NCI-H1105 treated with DMSO at 0.1 percent for 48 hours (cell line): ENCODE measurements around the gene ZDHHC5.

ENCODE experiments used
- DNase-seq: peaks from one replicate; lab custom pipeline; 2025; lab: John Stamatoyannopoulos, UW

Gene ZDHHC5

GRCh38 chr11:57667736-57668433, at the start of gene ZDHHC5:
Gene ZDHHC5, plus strand, starts transcription at chr11:57668114. Its CDS starts 4,977 bp downstream, at chr11:57673091.
- peak; percentile 99 for DNase-seq

DNA sequence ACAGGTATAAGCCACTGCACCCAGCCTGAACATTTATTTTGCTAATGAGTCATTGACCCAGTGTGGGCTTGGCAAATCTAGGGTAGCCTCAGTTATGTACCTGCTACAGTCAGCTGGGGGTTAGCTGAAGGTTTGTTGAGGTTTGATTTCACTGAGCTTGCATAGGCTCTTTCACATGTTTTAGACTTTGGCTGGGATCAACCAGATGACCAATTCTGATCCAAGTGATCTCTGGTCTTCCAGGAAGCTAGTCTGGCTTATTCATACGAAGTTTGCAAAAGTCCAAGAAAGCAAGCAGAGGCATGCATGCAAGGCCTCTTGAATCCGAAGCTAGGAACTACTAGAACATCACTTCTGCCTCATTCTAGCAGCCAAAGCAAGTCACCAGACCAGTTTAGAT, 49.5 kb upstream of the ZDHHC5 start:
- DNase-seq: no peak

- no peak for DNase-seq
These were observed 48.6 kb upstream of the ZDHHC5 start for GRCh38 chr11:57619331-57619730.

GRCh38 chr11:57620467-57620866, 47.4 kb upstream of the ZDHHC5 start:
- no peak for DNase-seq

- no peak for DNase-seq
These were observed 45.7 kb upstream of the ZDHHC5 start for GRCh38 chr11:57622263-57622662.

GRCh38 chr11:57624864-57625263, 43.0 kb upstream of the ZDHHC5 start:
- no peak for DNase-seq

- no peak for DNase-seq
These were observed 41.0 kb upstream of the ZDHHC5 start for GRCh38 chr11:57626895-57627294.

- DNase-seq: no peak
These were observed 37.7 kb upstream of the ZDHHC5 start for GRCh38 chr11:57630171-57630570.

DNA sequence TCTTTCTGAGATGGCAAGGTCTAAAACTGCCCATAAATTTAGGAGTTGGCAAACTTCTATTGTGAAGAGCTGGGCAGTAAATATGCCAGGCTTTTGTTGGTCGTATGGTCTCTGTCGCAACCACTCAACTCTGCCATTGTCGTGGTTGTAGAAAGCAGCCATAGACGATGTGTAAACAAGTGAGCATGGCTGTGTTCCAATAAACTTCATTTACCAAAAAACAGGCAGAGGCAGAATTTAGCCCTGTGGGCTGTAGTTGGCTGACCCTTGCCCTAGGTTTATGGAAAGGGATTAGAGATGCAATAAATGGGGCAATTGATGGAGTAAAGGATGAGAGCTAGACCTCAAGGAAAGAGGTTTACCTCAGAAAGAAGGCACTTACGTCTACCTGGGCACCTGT, 35.8 kb upstream of the ZDHHC5 start:
- DNase-seq: no peak

DNA sequence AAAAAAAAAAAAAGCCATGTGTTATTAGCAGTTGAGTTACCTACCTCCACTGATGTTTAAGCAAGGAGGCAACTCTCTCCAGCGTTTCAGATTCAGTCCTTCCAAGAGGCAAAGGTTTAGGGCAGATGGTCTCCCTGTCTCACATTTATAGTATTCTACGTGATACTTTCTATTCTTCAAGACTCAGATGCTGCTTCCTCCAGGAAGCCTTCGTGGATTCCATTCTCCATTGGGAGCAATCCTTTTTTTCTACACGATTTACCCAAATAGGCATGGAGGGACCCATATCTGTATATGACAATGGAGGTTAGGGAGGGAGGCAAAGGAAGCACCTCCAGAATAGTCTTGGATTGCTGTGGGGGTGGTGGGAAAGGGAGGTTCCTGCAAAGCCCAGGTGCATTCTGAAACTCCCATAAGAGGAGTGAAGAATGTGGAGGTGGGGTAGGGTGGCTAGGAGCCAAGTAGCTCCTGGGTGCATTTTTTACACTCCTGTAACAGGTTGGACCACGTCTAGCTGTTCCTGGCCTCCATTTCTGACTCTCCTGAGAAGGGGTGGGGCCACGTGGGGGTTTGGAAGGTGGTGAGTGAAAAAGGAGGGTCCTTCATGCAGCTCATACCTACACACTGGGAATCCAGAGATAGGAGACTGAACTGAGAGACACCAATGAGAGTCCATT, 34.4 kb upstream of the ZDHHC5 start:
- no peak for DNase-seq

GRCh38 chr11:57634311-57634710, 33.6 kb upstream of the ZDHHC5 start:
- no peak for DNase-seq

DNA sequence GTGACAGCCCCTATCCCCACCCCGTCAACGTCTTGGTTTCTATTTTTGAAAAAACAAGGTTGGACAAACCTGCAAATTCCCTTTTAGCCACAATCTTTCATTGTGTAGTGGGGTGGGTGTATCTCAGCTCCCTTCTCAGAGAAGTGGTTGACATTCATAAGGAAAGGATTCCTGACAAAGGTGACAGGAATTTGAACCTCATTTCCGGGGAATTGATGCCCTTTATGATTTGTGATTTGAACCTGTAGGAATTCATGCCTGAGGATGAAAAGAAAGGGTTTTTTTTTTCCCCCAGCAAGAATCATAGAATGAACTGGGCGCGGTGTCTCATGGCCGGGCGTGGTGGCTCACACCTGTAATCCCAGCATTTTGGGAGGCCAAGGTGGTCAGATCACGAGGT, 32.7 kb upstream of the ZDHHC5 start:
- DNase-seq: no peak

DNA sequence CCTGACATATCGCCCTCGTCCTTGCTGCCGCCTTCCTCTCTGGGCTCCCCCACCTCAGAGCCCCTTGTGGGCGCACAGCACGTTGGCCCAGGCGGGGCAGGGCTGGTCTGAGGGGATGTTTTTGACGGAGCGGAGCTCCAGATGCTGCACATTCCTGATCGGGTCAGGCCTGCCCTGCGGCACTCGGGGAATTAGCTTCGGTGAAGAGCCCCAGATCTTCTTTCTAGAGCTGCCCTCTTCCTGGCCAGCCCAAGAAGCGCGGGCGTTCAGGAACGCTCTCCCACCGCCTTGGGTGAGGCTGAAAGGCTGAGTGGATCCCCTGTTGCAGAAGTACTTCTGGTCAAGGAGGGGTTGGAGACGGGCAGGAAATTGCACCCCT, 30.3 kb upstream of the ZDHHC5 start:
- no peak for DNase-seq

DNA sequence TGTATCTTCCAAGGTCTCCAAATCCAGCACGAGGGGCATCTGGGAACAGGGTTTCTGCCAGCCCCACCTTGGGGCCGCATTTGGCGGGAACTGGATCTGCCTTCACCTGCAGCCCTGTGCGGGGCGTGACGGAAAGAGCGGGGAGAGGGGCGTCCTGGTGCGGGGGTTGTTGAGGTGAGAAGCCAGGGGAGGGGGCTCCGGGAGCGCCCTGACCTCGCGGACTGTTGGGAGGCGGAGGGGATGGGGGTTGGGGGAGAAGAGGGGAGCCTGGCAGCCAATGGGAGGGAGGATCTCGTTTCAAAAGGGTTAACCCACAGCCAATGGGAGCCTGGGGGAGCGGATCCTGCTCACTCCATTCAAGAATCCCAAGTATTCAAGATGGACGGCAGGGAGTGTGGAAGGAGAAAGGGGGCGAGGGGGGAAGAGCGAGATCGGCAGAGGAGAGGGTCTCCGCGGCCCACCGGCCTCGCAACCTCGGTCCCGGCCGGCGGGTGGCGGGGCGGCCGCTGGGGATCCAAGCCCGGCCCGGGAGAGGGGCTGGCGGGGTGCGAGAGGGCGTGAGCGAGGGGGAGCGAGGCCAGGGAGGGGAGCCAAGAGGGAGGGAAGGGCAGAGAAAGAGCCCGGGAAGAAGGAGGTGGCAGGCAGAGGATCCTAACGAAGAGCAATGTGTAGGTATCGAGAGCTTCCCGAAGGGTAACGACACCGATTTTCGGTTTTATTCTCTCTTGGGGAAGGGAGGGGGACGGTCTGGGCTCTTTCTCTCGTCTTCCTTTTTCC, 29.7 kb upstream of the ZDHHC5 start:
- DNase-seq: peak; percentile 89

DNA sequence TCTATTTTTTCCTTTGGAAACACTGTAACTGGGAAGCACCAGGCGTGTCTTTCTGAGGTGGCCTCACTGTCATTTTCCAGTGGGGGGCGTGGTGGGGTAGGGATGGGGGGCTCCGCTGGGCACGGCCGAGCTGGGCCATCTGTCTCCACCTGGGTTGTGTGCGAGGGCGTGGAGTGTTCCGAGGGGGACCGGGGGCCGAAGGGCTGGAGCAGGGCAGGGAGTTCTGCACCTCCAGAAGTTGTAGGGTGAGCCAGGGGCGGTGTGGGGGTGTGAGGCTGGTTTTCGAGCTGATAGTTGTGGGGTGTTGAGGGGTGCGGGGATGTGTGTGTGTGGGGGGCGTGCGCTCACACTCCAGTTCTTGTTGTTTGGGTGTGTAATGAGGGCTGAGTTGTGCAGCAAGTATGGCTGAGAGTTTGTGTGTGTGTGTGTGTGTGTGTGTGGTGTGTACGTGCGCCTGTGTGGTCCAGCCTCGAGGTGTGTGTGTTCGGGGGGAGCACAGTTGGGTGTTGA, 29.0 kb upstream of the ZDHHC5 start:
- DNase-seq: no peak

DNA sequence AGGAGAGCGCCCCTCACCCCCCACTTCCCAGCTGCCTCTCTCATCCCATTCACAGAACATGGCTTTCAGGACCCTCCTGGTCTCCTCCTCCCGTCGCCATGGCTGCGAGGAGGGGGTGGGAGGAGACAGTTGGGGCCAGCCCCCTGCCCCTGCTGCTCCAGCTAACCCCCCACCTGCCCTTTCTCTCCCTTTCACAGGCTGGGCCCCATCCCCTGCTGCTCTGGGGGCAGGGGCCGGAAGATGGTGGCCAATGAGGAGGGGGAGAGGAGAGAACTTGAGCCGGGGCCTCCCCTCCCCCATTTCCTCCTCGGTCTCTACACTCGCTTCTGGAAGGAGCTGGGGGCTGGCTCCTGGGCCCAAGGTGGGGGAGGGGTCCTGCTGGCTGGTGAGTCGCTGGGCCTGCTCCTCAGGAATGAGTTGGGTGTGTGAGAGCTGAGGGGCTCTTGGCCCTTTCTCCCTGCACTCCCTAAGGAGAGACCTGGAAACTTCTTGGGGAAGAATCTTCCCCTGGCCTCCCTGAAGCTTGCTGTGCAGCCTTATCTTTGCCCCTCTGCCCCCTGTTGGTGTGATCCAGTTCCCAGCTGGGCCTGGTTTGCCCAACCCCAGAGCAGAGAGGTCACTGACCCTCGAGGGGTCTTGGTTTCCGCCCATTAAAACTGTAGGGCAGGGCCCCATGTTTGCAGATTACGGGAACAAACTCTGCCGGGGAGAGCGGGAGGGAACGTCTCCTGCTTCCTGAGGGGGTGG, 28.4 kb upstream of the ZDHHC5 start:
- DNase-seq: no peak

- DNase-seq: no peak
These were observed 27.7 kb upstream of the ZDHHC5 start for GRCh38 chr11:57640068-57640800.

DNA sequence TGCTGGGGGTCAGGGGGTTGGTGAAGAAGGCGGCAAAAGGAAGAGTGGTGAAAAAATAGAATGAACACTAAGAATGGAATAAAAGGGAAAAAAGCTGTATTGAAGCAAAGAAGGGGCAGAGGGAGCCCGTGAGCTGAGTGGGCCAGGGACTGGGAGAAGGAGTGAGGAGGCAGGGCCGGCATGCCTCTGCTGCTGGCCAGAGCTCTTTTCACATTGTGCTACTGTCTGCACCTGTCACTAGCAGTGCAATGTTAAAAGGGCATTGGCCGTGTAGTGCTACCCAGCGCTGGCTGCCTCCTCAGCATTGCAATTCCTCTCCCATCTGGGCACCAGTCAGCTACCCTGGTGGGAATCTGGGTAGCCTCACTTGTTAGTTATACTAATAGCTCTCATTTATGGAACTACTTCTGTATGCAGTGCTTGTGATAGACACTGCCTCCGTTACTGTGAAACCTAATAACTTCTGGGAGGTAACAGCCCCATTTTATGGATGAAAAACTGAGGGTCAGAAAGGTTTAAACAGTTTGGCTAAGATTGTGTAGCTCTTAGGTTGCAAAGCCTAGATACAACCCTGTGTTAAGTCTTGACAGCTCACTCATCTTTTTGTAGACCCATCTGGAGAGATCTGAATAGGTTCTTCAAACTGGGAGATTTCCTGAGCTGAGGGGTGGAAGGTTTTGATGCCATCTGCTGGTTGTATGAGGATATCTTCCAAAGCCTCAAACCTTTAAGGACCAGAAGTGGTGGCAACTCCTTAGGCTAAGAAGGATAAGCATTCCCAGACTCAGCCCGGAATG, 26.7 kb upstream of the ZDHHC5 start:
- peak; percentile 24 for DNase-seq

DNA sequence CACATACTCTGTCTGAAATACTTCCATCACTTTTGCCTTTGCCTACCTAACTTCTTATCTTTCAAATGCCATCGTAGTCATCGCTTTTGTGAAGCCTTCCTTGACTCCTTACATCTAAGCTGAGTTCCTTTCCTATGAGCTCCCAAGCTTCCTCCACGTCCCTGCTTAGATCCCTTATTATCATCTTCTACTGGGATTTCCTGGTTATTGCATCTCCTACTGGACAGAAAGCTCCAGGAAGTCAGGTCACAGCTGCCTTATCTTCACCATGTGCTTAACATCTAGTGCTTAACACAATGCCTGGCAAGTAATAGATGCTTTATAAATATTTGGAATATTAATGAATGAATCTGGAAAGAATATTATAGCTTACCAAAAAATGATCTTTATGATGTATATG, 24.1 kb upstream of the ZDHHC5 start:
- no peak for DNase-seq
